HepG2 (cell line): Measurements from ENCODE around the gene KITLG.

ENCODE experiments used
- CTCF ChIP-seq: sonication (generic); formaldehyde crosslinking; IDR thresholded peaks from 2 replicates; pipeline ENCODE4 v1.5.0; 2020; ENCODE audit warnings: mild to moderate bottlenecking, missing genetic modification reagents, moderate library complexity
- DPF2 ChIP-seq: sonication (generic); formaldehyde crosslinking; IDR thresholded peaks from 2 replicates; pipeline ENCODE4 v1.4.0; 2020; ENCODE audit warnings: mild to moderate bottlenecking, low read depth, missing genetic modification reagents, borderline replicate concordance
- GABPB1 ChIP-seq: IDR thresholded peaks from 2 replicates; pipeline ENCODE4 v1.6.1; 2016; ENCODE audit warnings: mild to moderate bottlenecking, missing genetic modification reagents, moderate library complexity, missing compliant biosample characterization
- GLMP ChIP-seq: sonication (generic); formaldehyde crosslinking; IDR thresholded peaks from 2 replicates; pipeline ENCODE4 v1.9.0; 2021; ENCODE audit warnings: missing genetic modification reagents, mild to moderate bottlenecking, borderline replicate concordance
- HMGXB4 ChIP-seq, 2 experiments: sonication (generic) in 1 of 2; formaldehyde crosslinking in 1 of 2; IDR thresholded peaks; 2 replicates each; pipeline versions ENCODE4 v1.4.0 to v1.6.1; 2018 to 2020; ENCODE audit warnings: missing genetic modification reagents in 2 of 2, borderline replicate concordance in 1 of 2, low read depth in 1 of 2, mild to moderate bottlenecking in 1 of 2, missing biosample characterization in 1 of 2
- MAZ ChIP-seq, 2 experiments: sonication (generic) in 1 of 2; formaldehyde crosslinking in 1 of 2; IDR thresholded peaks; 2 replicates each; pipeline versions ENCODE4 v1.5.0 to v1.6.1; 2012 to 2020; ENCODE audit warnings: low read depth in 2 of 2, mild to moderate bottlenecking in 2 of 2, borderline replicate concordance in 1 of 2, improper control_type of control experiment in 1 of 2, low read length in 1 of 2, missing genetic modification reagents in 1 of 2, moderate library complexity in 1 of 2
- MXD1 ChIP-seq: sonication (generic); formaldehyde crosslinking; IDR thresholded peaks from 2 replicates; pipeline ENCODE4 v1.4.0; 2020; ENCODE audit warnings: mild to moderate bottlenecking, missing genetic modification reagents
- MXD4 ChIP-seq: IDR thresholded peaks from 2 replicates; pipeline ENCODE4 v1.6.1; 2016; ENCODE audit warnings: mild to moderate bottlenecking, missing biosample characterization, missing genetic modification reagents
- RAD21 ChIP-seq: fragments of 450-650 bp; formaldehyde crosslinking; IDR thresholded peaks from 2 replicates; pipeline ENCODE4 v1.5.0; 2020; ENCODE audit warnings: mild to moderate bottlenecking
- RBFOX2 ChIP-seq: fragments of 200-400 bp; formaldehyde crosslinking; IDR thresholded peaks from 2 replicates; pipeline ENCODE4 v1.6.1; 2017; ENCODE audit warnings: low read depth, mild to moderate bottlenecking, low read length
- REST ChIP-seq, 2 experiments: IDR thresholded peaks; 2 replicates each; pipeline ENCODE4 v1.6.1; 2011 to 2012; ENCODE audit warnings: low read length in 2 of 2, borderline replicate concordance in 1 of 2, low read depth in 1 of 2, mild to moderate bottlenecking in 1 of 2, moderate library complexity in 1 of 2
- TCF7L2 ChIP-seq: IDR thresholded peaks from 2 replicates; pipeline ENCODE4 v1.6.1; 2011; ENCODE audit warnings: mild to moderate bottlenecking, low read depth, low read length, moderate library complexity
- ZBTB21 ChIP-seq: sonication (generic); formaldehyde crosslinking; IDR thresholded peaks from 2 replicates; pipeline ENCODE4 v1.4.0; 2020; ENCODE audit warnings: missing genetic modification reagents

- TF ChIP-seq GLMP (no peak), CTCF (CRISPR knock-in tag) (no peak), MXD1 (no peak), ZBTB21 (CRISPR knock-in tag) (no peak), RBFOX2 (no peak), REST (IDR thresholded peaks at IDR 0.05; ENCODE audit: borderline replicate concordance in 1 of 2, low read depth in 1 of 2, low read length in 2 of 2) (no peak), MAZ (IDR thresholded peaks at IDR 0.05; ENCODE audit: borderline replicate concordance, low read depth, low read length) (no peak), MAZ (CRISPR knock-in tag; IDR thresholded peaks at IDR 0.05; ENCODE audit: low read depth) (no peak), HMGXB4 (CRISPR knock-in tag; IDR thresholded peaks at IDR 0.05; ENCODE audit: borderline replicate concordance in 1 of 2, low read depth in 1 of 2) (no peak), GABPB1 (no peak), DPF2 (no peak), TCF7L2 (no peak), RAD21 (CRISPR knock-in tag) (no peak), MXD4 (CRISPR knock-in tag) (no peak)
These were observed 21.9 kb downstream of the KITLG start for GRCh38 chr12:88558340-88558867.
